Measurements from ENCODE around the gene BAD. TPM values are rescaled to one million over a fixed set of nuclear protein-coding genes. Genes with fewer than 3 reads are reported as not detected.

Gene BAD
- total RNA-seq, 3 donors from 2014 or later: 56.8 to 90.9 (median 75.4) TPM

GRCh38 chr11:64262271-64263002 is 22.0 kb downstream of the BAD start:
- Histone ChIP-seq H3K36me3 (ENCODE audit: low read depth) (peaks cover 3% of the 10 kb centered on the region), H3K4me3 (no peak overlapping the region), H3K9me3 (no peaks in the 10 kb centered on the region), H3K4me1 (ENCODE audit: low read depth) (no peaks in the 10 kb centered on the region)
- intact Hi-C loops (cut with DNase I, micrococcal nuclease): no loop called here
- no peak for TF ChIP-seq CTCF (IDR thresholded peaks at IDR 0.05)
- ATAC-seq (no peak), DNase-seq (no peak)

GRCh38 chr11:64261556-64262080 is 22.8 kb downstream of the BAD start:
- intact Hi-C loops (cut with DNase I, micrococcal nuclease): no loop called here
- Histone ChIP-seq H3K36me3 (ENCODE audit: low read depth) (peaks cover 3% of the 10 kb centered on the region), H3K4me1 (ENCODE audit: low read depth) (no peaks in the 10 kb centered on the region), H3K9me3 (no peaks in the 10 kb centered on the region), H3K4me3 (no peak overlapping the region)
- no peak for ATAC-seq
- TF ChIP-seq CTCF (IDR thresholded peaks at IDR 0.05): no peak
- no peak for DNase-seq

DNA sequence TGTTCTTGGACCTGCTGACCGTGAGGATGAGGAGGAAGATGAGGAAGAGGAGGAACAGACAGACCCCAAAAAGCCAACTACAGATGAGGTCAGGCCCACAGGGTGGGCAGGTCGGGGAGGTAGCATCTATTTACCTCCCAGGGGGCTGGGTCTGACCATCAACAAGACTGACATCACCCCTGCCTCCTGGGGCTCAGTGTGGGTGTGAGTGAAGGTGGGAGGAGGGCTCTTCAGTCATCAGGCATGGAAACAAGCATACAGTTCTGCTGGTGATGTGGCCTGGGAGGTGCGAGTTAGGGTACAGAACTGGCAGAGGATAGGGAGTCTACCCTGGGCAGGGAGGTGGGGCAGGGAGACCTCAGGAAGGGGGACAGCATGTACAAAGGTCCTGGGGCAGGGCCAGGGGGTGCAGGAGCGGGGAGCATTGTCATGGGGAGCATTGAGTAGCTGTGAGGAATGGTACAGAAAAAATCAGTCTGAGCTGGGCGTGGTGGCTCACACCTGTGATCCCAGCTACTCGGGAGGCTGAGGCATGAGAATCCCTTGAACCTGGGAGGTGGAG is 24.2 kb downstream of the BAD start:
- DNase-seq: no peak
- Histone ChIP-seq H3K36me3 (ENCODE audit: low read depth) (peaks cover 3% of the 10 kb centered on the region), H3K4me1 (ENCODE audit: low read depth) (no peaks in the 10 kb centered on the region), H3K9me3 (no peaks in the 10 kb centered on the region), H3K4me3 (no peak overlapping the region)
- intact Hi-C loops (cut with DNase I, micrococcal nuclease): no loop called here
- no peak for TF ChIP-seq CTCF (IDR thresholded peaks at IDR 0.05)
- no peak for ATAC-seq

GRCh38 chr11:64259533-64260067 is 24.9 kb downstream of the BAD start:
- intact Hi-C loops (cut with DNase I, micrococcal nuclease): no loop called here
- Histone ChIP-seq H3K9me3 (no peaks in the 10 kb centered on the region), H3K4me1 (ENCODE audit: low read depth) (no peaks in the 10 kb centered on the region), H3K4me3 (no peak overlapping the region), H3K36me3 (ENCODE audit: low read depth) (peaks cover 3% of the 10 kb centered on the region)
- ATAC-seq (no peak), DNase-seq (no peak)
- TF ChIP-seq CTCF (IDR thresholded peaks at IDR 0.05): no peak

DNA sequence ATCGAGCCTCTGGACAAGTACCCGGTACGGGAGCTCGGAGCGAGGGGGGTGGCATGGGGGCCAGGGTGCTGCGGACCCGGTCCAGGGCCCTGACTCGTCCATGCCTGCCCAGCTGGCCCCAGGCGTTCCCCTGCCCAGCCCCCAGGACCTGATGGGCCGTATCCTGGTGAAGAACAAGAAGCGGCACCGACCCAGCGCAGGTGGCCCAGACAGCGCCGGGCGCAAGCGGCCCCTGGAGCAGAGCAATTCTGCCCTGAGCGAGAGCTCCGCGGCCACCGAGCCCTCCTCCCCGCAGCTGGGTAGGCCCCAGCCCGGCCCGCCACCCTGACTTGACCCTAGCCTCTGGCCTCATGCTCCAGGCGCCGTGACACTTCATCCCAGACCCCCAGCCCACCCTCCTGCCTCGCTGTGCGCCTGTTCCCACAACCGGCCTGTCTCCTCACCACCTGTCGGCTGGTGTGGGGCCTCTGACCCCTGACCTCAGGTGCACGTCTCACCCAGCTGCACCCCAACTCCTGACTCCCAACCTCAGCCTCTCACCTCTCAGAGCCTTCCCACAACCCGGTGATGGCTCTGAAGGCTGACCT is 25.4 kb downstream of the BAD start:
- Histone ChIP-seq H3K36me3 (ENCODE audit: low read depth) (peaks cover 3% of the 10 kb centered on the region), H3K4me1 (ENCODE audit: low read depth) (no peaks in the 10 kb centered on the region), H3K9me3 (no peaks in the 10 kb centered on the region), H3K4me3 (no peak overlapping the region)
- DNase-seq: no peak
- no peak for TF ChIP-seq CTCF (IDR thresholded peaks at IDR 0.05)
- no peak for ATAC-seq
- intact Hi-C loops (cut with DNase I, micrococcal nuclease): no loop called here

Measured in mucosa of descending colon (tissue), 3 donors.